Progenitor cell of endocrine pancreas (in vitro differentiated cells): Measurements from ENCODE around the gene NELFA. TPM values are rescaled to one million over a fixed set of nuclear protein-coding genes. Genes with fewer than 3 reads are reported as not detected.

ENCODE experiments used
- DNase-seq: peaks from one replicate; pipeline ENCODE4 v3.0.0; 2021; ENCODE audit warnings: low spot score; ENCODE audit not compliant: unreplicated experiment
- H3K27ac Mint-ChIP-seq: 2 replicates; pipeline ENCODE4 v1.8.0; 2021; ENCODE audit warnings: mild to moderate bottlenecking, moderate library complexity, mixed read lengths
- H3K27me3 Mint-ChIP-seq: 2 replicates; pipeline ENCODE4 v1.8.0; 2021; ENCODE audit warnings: mixed read lengths
- H3K36me3 Mint-ChIP-seq: 2 replicates; pipeline ENCODE4 v1.8.0; 2022; ENCODE audit warnings: mixed read lengths; ENCODE audit not compliant: insufficient read depth
- H3K4me1 Mint-ChIP-seq: 2 replicates; pipeline ENCODE4 v1.8.0; 2021; ENCODE audit warnings: low read depth, mixed read lengths
- H3K4me3 Mint-ChIP-seq: 2 replicates; pipeline ENCODE4 v1.8.0; 2021; ENCODE audit warnings: low read depth, mild to moderate bottlenecking, moderate library complexity, mixed read lengths
- H3K9me3 Mint-ChIP-seq: 2 replicates; pipeline ENCODE4 v1.8.0; 2021; ENCODE audit warnings: low read depth, mixed read lengths
- CTCF ChIP-seq: fragments of 200-600 bp; sonication (generic); IDR thresholded peaks from one replicate; pipeline ENCODE4 v1.5.0; 2021; ENCODE audit warnings: antibody characterized with exemption, mild to moderate bottlenecking; ENCODE audit not compliant: unreplicated experiment
- total RNA-seq: library from RNA; stranded (reverse); gene quantifications from 2 replicates; pipeline ENCODE4 v1.2.1, GENCODE V29; 2021

NELFA gene
- total RNA-seq, 1 donor from 2014 or later: 52.5 TPM

GRCh38 chr4:1991087-1991486 lies 17.7 kb downstream of the NELFA start:
- no peaks in the 10 kb centered on the region for H3K4me1 Mint-ChIP-seq
- H3K4me3 Mint-ChIP-seq: no peak overlapping the region
- H3K36me3 Mint-ChIP-seq: peaks cover 16% of the 10 kb centered on the region
- H3K27me3 Mint-ChIP-seq: no peaks in the 10 kb centered on the region
- peak overlapping the region; percentile 42 for H3K27ac Mint-ChIP-seq
- no peak for DNase-seq
- no peak for TF ChIP-seq CTCF
- H3K9me3 Mint-ChIP-seq: no peaks in the 10 kb centered on the region

GRCh38 chr4:1990676-1991075 lies 18.1 kb downstream of the NELFA start:
- peaks cover 12% of the 10 kb centered on the region for H3K36me3 Mint-ChIP-seq
- TF ChIP-seq CTCF: no peak
- H3K9me3 Mint-ChIP-seq: no peaks in the 10 kb centered on the region
- peak overlapping the region; percentile 79 for H3K27ac Mint-ChIP-seq
- H3K4me1 Mint-ChIP-seq: no peaks in the 10 kb centered on the region
- no peak overlapping the region for H3K4me3 Mint-ChIP-seq
- H3K27me3 Mint-ChIP-seq: no peaks in the 10 kb centered on the region
- DNase-seq: no peak

- DNase-seq: no peak
- no peak overlapping the region for H3K4me3 Mint-ChIP-seq
- no peaks in the 10 kb centered on the region for H3K4me1 Mint-ChIP-seq
- TF ChIP-seq CTCF: no peak
- peak overlapping the region; percentile 79 for H3K27ac Mint-ChIP-seq
- peaks cover 9% of the 10 kb centered on the region for H3K36me3 Mint-ChIP-seq
- H3K9me3 Mint-ChIP-seq: no peaks in the 10 kb centered on the region
- H3K27me3 Mint-ChIP-seq: no peaks in the 10 kb centered on the region
Measured at GRCh38 chr4:1990348-1990645, 18.5 kb downstream of the NELFA start.

DNA sequence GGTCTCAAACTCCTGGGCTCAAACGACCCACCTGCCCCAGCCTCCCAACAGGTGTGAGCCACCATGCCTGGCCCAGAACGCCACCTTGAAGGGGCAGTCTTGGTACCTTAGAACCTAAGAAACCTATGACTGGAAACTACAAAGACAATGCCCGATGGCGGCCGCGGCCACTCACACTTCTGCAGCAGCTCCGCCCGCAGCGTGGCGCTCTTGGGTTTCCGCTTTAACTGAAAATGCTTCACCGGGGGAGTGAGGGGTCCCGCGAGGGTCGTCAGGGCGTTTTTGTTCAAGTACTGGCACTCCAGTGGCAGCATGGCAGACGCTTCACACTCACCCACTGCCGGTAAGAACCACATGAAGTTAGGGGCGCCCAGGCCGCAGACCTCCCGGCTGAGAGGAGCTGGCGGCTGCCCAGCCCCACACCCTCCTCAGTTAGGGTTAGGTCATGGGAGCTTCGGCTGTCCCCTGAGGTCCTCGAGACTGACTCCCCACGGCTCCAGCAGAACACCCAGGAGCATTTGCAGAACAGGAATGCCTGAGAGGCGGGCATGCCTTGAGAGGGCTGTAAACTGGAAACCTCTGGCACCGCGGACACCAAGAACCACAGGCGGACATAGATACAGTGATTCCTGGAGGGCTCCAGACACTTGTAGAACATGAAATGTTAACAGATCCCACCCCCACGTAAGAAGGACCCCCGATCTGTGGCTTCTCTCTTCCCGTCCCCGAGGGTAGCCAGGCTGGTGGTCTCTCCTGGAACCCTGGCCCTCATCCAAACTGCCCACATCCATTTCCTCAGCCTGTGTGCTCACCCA lies 19.0 kb downstream of the NELFA start:
- no peak overlapping the region for H3K4me3 Mint-ChIP-seq
- DNase-seq: no peak
- peaks cover 7% of the 10 kb centered on the region for H3K36me3 Mint-ChIP-seq
- H3K27ac Mint-ChIP-seq: no peak overlapping the region
- H3K27me3 Mint-ChIP-seq: no peaks in the 10 kb centered on the region
- no peaks in the 10 kb centered on the region for H3K4me1 Mint-ChIP-seq
- H3K9me3 Mint-ChIP-seq: no peaks in the 10 kb centered on the region
- no peak for TF ChIP-seq CTCF

DNA sequence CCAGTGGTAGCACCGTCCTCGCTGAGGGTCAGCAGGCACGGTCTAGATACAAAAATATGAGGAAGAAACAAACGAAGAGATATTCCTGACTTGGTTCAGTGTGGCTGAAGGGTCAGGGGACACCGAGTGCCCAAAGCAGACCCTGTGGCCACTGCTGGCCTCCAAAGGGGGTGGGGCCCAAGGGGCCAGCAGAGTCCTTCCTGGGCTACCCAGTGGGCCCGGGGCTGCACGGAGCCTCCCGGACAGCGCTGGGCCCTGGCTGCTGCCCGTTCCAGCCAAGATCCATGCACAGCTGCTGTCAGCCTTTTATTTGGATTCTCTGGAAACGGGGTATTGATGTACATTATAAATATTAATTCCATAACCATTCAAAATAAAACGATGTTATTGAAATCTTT lies 20.4 kb downstream of the NELFA start:
- H3K36me3 Mint-ChIP-seq: peaks cover 5% of the 10 kb centered on the region
- no peak for DNase-seq
- TF ChIP-seq CTCF: no peak

More for the DNA sequence above, 20.4 kb downstream of the NELFA start:
- H3K4me3 Mint-ChIP-seq: no peak overlapping the region
- no peaks in the 10 kb centered on the region for H3K9me3 Mint-ChIP-seq
- H3K27me3 Mint-ChIP-seq: no peaks in the 10 kb centered on the region
- no peaks in the 10 kb centered on the region for H3K4me1 Mint-ChIP-seq
- no peak overlapping the region for H3K27ac Mint-ChIP-seq
